IMR-90 (cell line): ENCODE data around the gene RAP1A. TPM values are rescaled to one million over a fixed set of nuclear protein-coding genes. Genes with fewer than 3 reads are reported as not detected.
A peak's percentile ranks its signal among the peaks of the same experiment; 100 is the strongest.

Experiments used
- ATAC-seq: fragments of 200-7000 bp; cut with Tn5 transposase; 2 replicates; pipeline ENCODE4 v1.9.1; 2020; ENCODE audit warnings: low read depth, mild to moderate bottlenecking, moderate library complexity
- BruUV-seq: library from RNA; stranded (reverse); fragments of 400-500 nt; replicated peaks from 2 replicates; lab custom pipeline; 2021; lab: Mats Ljungman, UMichigan
- CTCF ChIA-PET: fragments of 300-600 bp; formaldehyde crosslinking; extraction: SDS; loops from one replicate; lab custom pipeline; 2021; ENCODE audit warnings: antibody characterized with exemption; lab: Yijun Ruan, JAX
- POLR2A ChIA-PET: fragments of 300-600 bp; sonication (Branson Sonifier 250); formaldehyde crosslinking; loops from one replicate; lab custom pipeline; 2022; ENCODE audit warnings: antibody characterized with exemption; ENCODE audit not compliant: unreplicated experiment; lab: Charles Lee
- DNase-seq: peaks from one replicate; pipeline ENCODE4 v3.0.0; 2013
- H2AFZ ChIP-seq: replicated peaks from 2 replicates; pipeline ENCODE3; 2013; ENCODE audit warnings: low read length, mild to moderate bottlenecking; ENCODE audit not compliant: poor library complexity
- H2AK5ac ChIP-seq: 2 replicates; pipeline ENCODE4 v1.6.1; 2013; ENCODE audit warnings: low read depth, low read length, inconsistent platforms
- H2AK9ac ChIP-seq: replicated peaks from 2 replicates; pipeline ENCODE3; 2013; ENCODE audit warnings: mild to moderate bottlenecking, low read depth, low read length, moderate library complexity; ENCODE audit not compliant: poor library complexity
- H2BK120ac ChIP-seq: 2 replicates; pipeline ENCODE4 v1.6.1; 2013; ENCODE audit warnings: low read depth, low read length, inconsistent platforms
- H2BK15ac ChIP-seq: 3 replicates; pipeline ENCODE4 v1.6.1; 2013; ENCODE audit warnings: low read depth, low read length, inconsistent platforms
- H2BK20ac ChIP-seq: 2 replicates; pipeline ENCODE4 v1.6.1; 2013; ENCODE audit warnings: low read depth, mild to moderate bottlenecking, inconsistent platforms, low read length, moderate library complexity
- H2BK5ac ChIP-seq: 2 replicates; pipeline ENCODE4 v1.6.1; 2013; ENCODE audit warnings: mild to moderate bottlenecking, low read depth, low read length, inconsistent platforms; ENCODE audit not compliant: poor library complexity, severe bottlenecking
- H3K14ac ChIP-seq: replicated peaks from 2 replicates; pipeline ENCODE4 v1.6.1; 2013; ENCODE audit warnings: low read depth, low read length, inconsistent platforms
- H3K18ac ChIP-seq: 2 replicates; pipeline ENCODE4 v1.6.1; 2013; ENCODE audit warnings: low read depth, low read length, control low read depth
- H3K23ac ChIP-seq: 2 replicates; pipeline ENCODE4 v1.6.1; 2013; ENCODE audit warnings: low read depth, low read length, inconsistent platforms
- H3K27ac ChIP-seq: 2 replicates; pipeline ENCODE4 v1.5.1; 2013; ENCODE audit warnings: mild to moderate bottlenecking, control low read depth, low read length; ENCODE audit not compliant: insufficient read depth
- H3K27me3 ChIP-seq: 2 replicates; pipeline ENCODE4 v1.6.1; 2013; ENCODE audit warnings: low read length; ENCODE audit not compliant: control insufficient read depth, insufficient read depth
- H3K36me3 ChIP-seq: 2 replicates; pipeline ENCODE4 v1.6.1; 2013; ENCODE audit warnings: low read length, mixed read lengths; ENCODE audit not compliant: control insufficient read depth, insufficient read depth
- H3K4ac ChIP-seq: 2 replicates; pipeline ENCODE4 v1.6.1; 2013; ENCODE audit warnings: low read depth, low read length, inconsistent platforms
- H3K4me1 ChIP-seq: 2 replicates; pipeline ENCODE4 v1.6.1; 2013; ENCODE audit warnings: low read length, mixed read lengths; ENCODE audit not compliant: control insufficient read depth, insufficient read depth
- H3K4me2 ChIP-seq: 2 replicates; pipeline ENCODE4 v1.6.1; 2013; ENCODE audit warnings: low read depth, mild to moderate bottlenecking, control low read depth, low read length, moderate library complexity
- H3K4me3 ChIP-seq: 2 replicates; pipeline ENCODE4 v1.5.1; 2013; ENCODE audit warnings: low read depth, mild to moderate bottlenecking, control low read depth, low read length, moderate library complexity; ENCODE audit not compliant: insufficient read depth
- H3K56ac ChIP-seq: 2 replicates; pipeline ENCODE4 v1.6.1; 2013; ENCODE audit warnings: low read length, inconsistent platforms; ENCODE audit not compliant: insufficient read depth; ENCODE audit errors: extremely low read depth
- H3K79me1 ChIP-seq, 2 experiments: 2 replicates each; pipeline ENCODE4 v1.6.1; 2013; ENCODE audit warnings: low read length in 2 of 2, inconsistent platforms in 1 of 2, low read depth in 1 of 2
- H3K9ac ChIP-seq: 2 replicates; pipeline ENCODE4 v1.6.1; 2013; ENCODE audit warnings: low read depth, low read length, control low read depth
- H3K9me1 ChIP-seq: 2 replicates; pipeline ENCODE4 v1.6.1; 2013; ENCODE audit warnings: low read length, inconsistent platforms; ENCODE audit not compliant: insufficient read depth
- H3K9me3 ChIP-seq: 2 replicates; pipeline ENCODE4 v1.6.1; 2013; ENCODE audit warnings: low read length; ENCODE audit not compliant: control insufficient read depth, insufficient read depth
- H4K20me1 ChIP-seq: 2 replicates; pipeline ENCODE4 v1.6.1; 2013; ENCODE audit warnings: low read length, inconsistent platforms; ENCODE audit not compliant: insufficient read depth
- H4K5ac ChIP-seq: 2 replicates; pipeline ENCODE4 v1.6.1; 2013; ENCODE audit warnings: mild to moderate bottlenecking, low read depth, low read length, control low read depth
- H4K8ac ChIP-seq, 2 experiments: 2 replicates each; pipeline ENCODE4 v1.6.1; 2013; ENCODE audit warnings: low read depth in 2 of 2, low read length in 2 of 2, control low read depth in 1 of 2, inconsistent platforms in 1 of 2
- H4K91ac ChIP-seq: 2 replicates; pipeline ENCODE4 v1.6.1; 2013; ENCODE audit warnings: low read depth, low read length, inconsistent platforms; ENCODE audit not compliant: insufficient read depth
- BHLHE40 ChIP-seq: fragments of 150-350 bp; IDR thresholded peaks from 2 replicates; pipeline ENCODE4 v1.6.1; 2016; ENCODE audit warnings: mild to moderate bottlenecking, low read depth, low read length
- CEBPB ChIP-seq: IDR thresholded peaks from 2 replicates; pipeline ENCODE4 v1.6.1; 2012; ENCODE audit warnings: low read depth, low read length, improper control_type of control experiment
- CTCF ChIP-seq: conservative IDR thresholded peaks from 2 replicates; pipeline ENCODE4 v1.5.1; 2012; ENCODE audit warnings: mild to moderate bottlenecking, low read depth, low read length, improper control_type of control experiment
- MAFK ChIP-seq: IDR thresholded peaks from 2 replicates; pipeline ENCODE4 v1.6.1; 2012; ENCODE audit warnings: low read depth, low read length, improper control_type of control experiment
- MXI1 ChIP-seq: IDR thresholded peaks from 2 replicates; pipeline ENCODE4 v1.6.1; 2012; ENCODE audit warnings: low read depth, mild to moderate bottlenecking, low read length, moderate library complexity, borderline replicate concordance
- NFE2L2 ChIP-seq: fragments of 150-350 bp; IDR thresholded peaks from 2 replicates; pipeline ENCODE4 v1.6.1; 2016; ENCODE audit warnings: low read depth, mild to moderate bottlenecking, low read length
- POLR2A ChIP-seq: IDR thresholded peaks from 2 replicates; pipeline ENCODE4 v1.6.1; 2012; ENCODE audit warnings: mild to moderate bottlenecking, low read depth, low read length
- RAD21 ChIP-seq: IDR thresholded peaks from 2 replicates; pipeline ENCODE4 v1.6.1; 2012; ENCODE audit warnings: low read length, improper control_type of control experiment
- dilution Hi-C: fragments of 300-500 bp; cut with HindIII; formaldehyde crosslinking; loops from one replicate; pipeline ENCODE4 v1.14.3; 2018; ENCODE audit warnings: low sequenced_read_pairs; ENCODE audit not compliant: unreplicated experiment
- in situ Hi-C: fragments of 300-500 bp; cut with MboI; formaldehyde crosslinking; loops from 3 replicates; pipeline ENCODE4 v1.14.3; 2019; ENCODE audit warnings: low sequenced_read_pairs, inconsistent platforms, mixed read lengths
- intact Hi-C: fragments of 100-400 bp; cut with micrococcal nuclease; formaldehyde crosslinking; loops from 2 replicates; pipeline ENCODE4 v1.10.0; 2022
- polyA plus RNA-seq, 3 experiments: library from polyadenylated mRNA; depleted of rRNA; stranded (reverse); fragments of >200 nt; gene quantifications; 2 replicates each; pipeline ENCODE4 v1.2.3, GENCODE V29; 2012; ENCODE audit warnings: low replicate concordance in 1 of 3
- total RNA-seq: library from RNA; depleted of rRNA; stranded (reverse); fragments of >200 nt; gene quantifications from 2 replicates; pipeline ENCODE4 v1.2.3, GENCODE V29; 2012

Gene RAP1A
- total and polyA plus RNA-seq, 2 of the 4 experiments (the other 2 are of a cell fraction): 18.1 to 43.6 TPM

- Histone ChIP-seq H4K91ac (no peak overlapping the region), H2AK5ac (no peak overlapping the region), H3K56ac (no peak overlapping the region), H3K27me3 (no peaks in the 10 kb centered on the region), H3K4me3 (no peak overlapping the region), H3K79me1 (peaks cover 10 to 34% of the 10 kb centered on the region in 2 experiments; a peak in 3 of 4 replicates), H2AFZ (no peak overlapping the region), H3K14ac (peak overlapping the region; percentile 71; the same call in 1 of the 2 replicates), H3K27ac (no peak overlapping the region), H3K9me1 (peaks cover 6% of the 10 kb centered on the region; the same call in 1 of the 2 replicates), H2BK5ac (no peak overlapping the region), H4K8ac (no peak overlapping the region), H2BK20ac (no peak overlapping the region), H4K20me1 (no peaks in the 10 kb centered on the region; the same call in 1 of the 2 replicates), H2BK15ac (no peak overlapping the region), H3K4ac (no peak overlapping the region), H4K5ac (no peak overlapping the region), H2AK9ac (no peak overlapping the region), H3K4me2 (no peak overlapping the region), H3K4me1 (no peaks in the 10 kb centered on the region), H3K9me3 (no peaks in the 10 kb centered on the region), H3K9ac (no peak overlapping the region), H3K18ac (no peak overlapping the region), H3K23ac (peak overlapping the region; percentile 34; the same call in 1 of the 2 replicates), H2BK120ac (no peak overlapping the region), H3K36me3 (peaks cover 16% of the 10 kb centered on the region)
- in situ Hi-C loops: no loop called here
- TF ChIP-seq POLR2A: no peak
- no peak for TF ChIP-seq CTCF
- TF ChIP-seq CEBPB: no peak
- no peak for TF ChIP-seq RAD21
- TF ChIP-seq NFE2L2: no peak
- TF ChIP-seq MXI1: no peak
- no peak for TF ChIP-seq BHLHE40
- no peak for TF ChIP-seq MAFK
- CTCF ChIA-PET: no interaction called here
- intact Hi-C loops: no loop called here
- POLR2A ChIA-PET: interaction anchor here (0.5 kb wide), 1 partner anchor 77 kb away, joined by 7 read pairs; no protein-coding TSS in a partner anchor
- BruUV-seq: no TSS peak
- dilution Hi-C loops: no loop called here
- no peak for ATAC-seq
- DNase-seq: no peak
Observed at GRCh38 chr1:111696330-111696729, 76.7 kb downstream of the RAP1A start.
